GM23248 (cell line): Measurements from ENCODE around the gene LMF2.

Experiments used
- EZH2 ChIP-seq: fragments of 200-600 bp; sonication (generic); IDR thresholded peaks from 2 replicates; pipeline ENCODE4 v1.6.1; 2018; ENCODE audit warnings: antibody characterized with exemption, mild to moderate bottlenecking; ENCODE audit not compliant: insufficient read depth, poor library complexity, severe bottlenecking
- EZH2phosphoT487 ChIP-seq: fragments of 200-600 bp; sonication (generic); IDR thresholded peaks from 2 replicates; pipeline ENCODE4 v1.6.1; 2018; ENCODE audit warnings: antibody characterized with exemption, moderate library complexity, mild to moderate bottlenecking, low read depth; ENCODE audit not compliant: insufficient read depth

- TF ChIP-seq EZH2phosphoT487 (no peak), EZH2 (no peak)
Measured at GRCh38 chr22:50535113-50535512, 27.6 kb upstream of the LMF2 start.
